Neural progenitor cell (in vitro differentiated cells): ENCODE data around the gene TMEM178B.

Experiments used
- CTCF ChIP-seq: fragments of 200-600 bp; sonication (generic); IDR thresholded peaks from 2 replicates; pipeline ENCODE4 v1.5.1; 2017; ENCODE audit warnings: antibody characterized with exemption, mild to moderate bottlenecking
- EZH2phosphoT487 ChIP-seq: fragments of 200-600 bp; sonication (generic); IDR thresholded peaks from 2 replicates; pipeline ENCODE4 v1.6.1; 2017; ENCODE audit warnings: antibody characterized with exemption

- no peak for TF ChIP-seq CTCF
- no peak for TF ChIP-seq EZH2phosphoT487
Measured at GRCh38 chr7:141302617-141303016, 228.8 kb downstream of the TMEM178B start.
